NB4 (cell line): Measurements from ENCODE around the gene GATAD1.

ENCODE experiments used
- MAX ChIP-seq: IDR thresholded peaks from 2 replicates; pipeline ENCODE4 v1.6.1; 2011; ENCODE audit warnings: low read depth, low read length
- POLR2A ChIP-seq: IDR thresholded peaks from 2 replicates; pipeline ENCODE4 v1.6.1; 2011; ENCODE audit warnings: mild to moderate bottlenecking; ENCODE audit not compliant: insufficient read length; ENCODE audit errors: extremely low read depth
- TF ChIP-seq, protein P1 (sequence below): IDR thresholded peaks from one replicate; pipeline ENCODE4 v1.5.1; 2012; ENCODE audit warnings: low read depth, low read length

DNA sequence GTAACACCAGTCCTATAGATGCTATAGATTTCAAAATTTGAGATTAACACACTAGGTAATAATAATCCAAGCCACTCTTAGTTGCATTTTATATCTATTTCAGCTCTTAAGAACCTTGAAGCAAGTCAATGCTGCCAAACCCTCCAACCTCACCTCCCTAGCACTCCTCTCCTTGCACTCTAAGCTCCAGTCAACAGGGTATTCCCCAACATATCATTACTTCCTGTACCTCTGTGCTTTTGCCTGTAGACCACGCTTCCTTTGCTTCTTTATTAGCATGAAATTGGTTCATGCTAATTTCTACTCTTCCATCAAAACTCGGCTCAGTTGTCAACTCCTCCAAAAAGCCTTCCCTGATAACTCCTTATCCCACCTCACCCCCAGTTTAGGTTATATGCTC is 56.5 kb downstream of the GATAD1 start:
- TF ChIP-seq MAX (no peak), POLR2A (no peak)
- TF ChIP-seq, protein P1, sequence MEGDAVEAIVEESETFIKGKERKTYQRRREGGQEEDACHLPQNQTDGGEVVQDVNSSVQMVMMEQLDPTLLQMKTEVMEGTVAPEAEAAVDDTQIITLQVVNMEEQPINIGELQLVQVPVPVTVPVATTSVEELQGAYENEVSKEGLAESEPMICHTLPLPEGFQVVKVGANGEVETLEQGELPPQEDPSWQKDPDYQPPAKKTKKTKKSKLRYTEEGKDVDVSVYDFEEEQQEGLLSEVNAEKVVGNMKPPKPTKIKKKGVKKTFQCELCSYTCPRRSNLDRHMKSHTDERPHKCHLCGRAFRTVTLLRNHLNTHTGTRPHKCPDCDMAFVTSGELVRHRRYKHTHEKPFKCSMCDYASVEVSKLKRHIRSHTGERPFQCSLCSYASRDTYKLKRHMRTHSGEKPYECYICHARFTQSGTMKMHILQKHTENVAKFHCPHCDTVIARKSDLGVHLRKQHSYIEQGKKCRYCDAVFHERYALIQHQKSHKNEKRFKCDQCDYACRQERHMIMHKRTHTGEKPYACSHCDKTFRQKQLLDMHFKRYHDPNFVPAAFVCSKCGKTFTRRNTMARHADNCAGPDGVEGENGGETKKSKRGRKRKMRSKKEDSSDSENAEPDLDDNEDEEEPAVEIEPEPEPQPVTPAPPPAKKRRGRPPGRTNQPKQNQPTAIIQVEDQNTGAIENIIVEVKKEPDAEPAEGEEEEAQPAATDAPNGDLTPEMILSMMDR = no peak
